IPS DF 19.7 (cell line): ENCODE data around the gene ERCC4.
"Not testable (repeated sequence)": the region's sequence is repeated elsewhere in the genome, so short reads cannot be mapped to it uniquely, and the experiment has no call there.

ENCODE experiments used
- DNase-seq: peaks from one replicate; pipeline ENCODE4 v3.0.0-alpha.2; 2013; ENCODE audit warnings: low read depth, low spot score

The ERCC4 gene

GRCh38 chr16:13919683-13920509, at the start of gene ERCC4:
TSS of gene ERCC4 (plus strand) at chr16:13920154. CDS start at chr16:13920166, 12 bp downstream.
- DNase-seq: peak; percentile 90

- peak; percentile 28 for DNase-seq
These were observed 46.0 kb upstream of the ERCC4 start for GRCh38 chr16:13873835-13874438.

GRCh38 chr16:13875614-13876284, 44.2 kb upstream of the ERCC4 start:
- DNase-seq: no peak

- DNase-seq: no peak
These were observed 36.7 kb upstream of the ERCC4 start for GRCh38 chr16:13883276-13883675.

GRCh38 chr16:13883881-13884280, 36.1 kb upstream of the ERCC4 start:
- DNase-seq: no peak

GRCh38 chr16:13885700-13886099, 34.3 kb upstream of the ERCC4 start:
- DNase-seq: no peak

GRCh38 chr16:13886608-13887007, 33.3 kb upstream of the ERCC4 start:
- DNase-seq: no peak

GRCh38 chr16:13889323-13889722, 30.6 kb upstream of the ERCC4 start:
- not testable (repeated sequence) for DNase-seq

- no peak for DNase-seq
These were observed 27.7 kb upstream of the ERCC4 start for GRCh38 chr16:13892301-13892700.

- no peak for DNase-seq
These were observed 24.4 kb upstream of the ERCC4 start for GRCh38 chr16:13895516-13895915.

GRCh38 chr16:13896543-13897182, 23.3 kb upstream of the ERCC4 start:
- DNase-seq: no peak

- DNase-seq: no peak
These were observed 22.1 kb upstream of the ERCC4 start for GRCh38 chr16:13897806-13898205.

- DNase-seq: no peak
These were observed 21.7 kb upstream of the ERCC4 start for GRCh38 chr16:13898233-13898632.

GRCh38 chr16:13902052-13902451, 17.9 kb upstream of the ERCC4 start:
- no peak for DNase-seq

- DNase-seq: no peak
These were observed 17.3 kb upstream of the ERCC4 start for GRCh38 chr16:13902677-13903076.

GRCh38 chr16:13904179-13904691, 15.7 kb upstream of the ERCC4 start:
- DNase-seq: no peak

- peak; percentile 15 for DNase-seq
These were observed 15.1 kb upstream of the ERCC4 start for GRCh38 chr16:13904822-13905221.

GRCh38 chr16:13906168-13907089, 13.5 kb upstream of the ERCC4 start:
- DNase-seq: no peak

- DNase-seq: no peak
These were observed 12.5 kb upstream of the ERCC4 start for GRCh38 chr16:13907431-13907830.

- no peak for DNase-seq
These were observed 10.9 kb upstream of the ERCC4 start for GRCh38 chr16:13909069-13909468.

GRCh38 chr16:13909872-13910303, 10.1 kb upstream of the ERCC4 start:
- DNase-seq: no peak
